ENCODE data around the gene CXCR6.

The CXCR6 gene

GRCh38 chr3:45923755-45924154 lies 19.5 kb upstream of the CXCR6 start:
- H3K4me3 Mint-ChIP-seq: no peak overlapping the region
- peaks cover under 1% of the 10 kb centered on the region for H3K27me3 Mint-ChIP-seq (ENCODE audit: low read depth)
- TF ChIP-seq CTCF (IDR thresholded peaks at IDR 0.05; ENCODE audit: unreplicated experiment in 3 of 3): no peak

GRCh38 chr3:45927881-45928280 lies 15.4 kb upstream of the CXCR6 start:
- H3K4me1 Mint-ChIP-seq: no peaks in the 10 kb centered on the region
- no peaks in the 10 kb centered on the region for H3K9me3 Mint-ChIP-seq
- H3K27me3 Mint-ChIP-seq (ENCODE audit: low read depth): peaks cover 3% of the 10 kb centered on the region
- H3K4me3 Mint-ChIP-seq: no peak overlapping the region
- H3K27ac Mint-ChIP-seq: no peak overlapping the region
- H3K36me3 Mint-ChIP-seq (ENCODE audit: low read depth): peaks cover 53% of the 10 kb centered on the region
- TF ChIP-seq CTCF (IDR thresholded peaks at IDR 0.05; ENCODE audit: unreplicated experiment in 3 of 3): no peak

More at GRCh38 chr3:45923755-45924154, 19.5 kb upstream of the CXCR6 start:
- peaks cover 51% of the 10 kb centered on the region for H3K36me3 Mint-ChIP-seq (ENCODE audit: low read depth)
- H3K4me1 Mint-ChIP-seq: no peaks in the 10 kb centered on the region
- no peaks in the 10 kb centered on the region for H3K9me3 Mint-ChIP-seq
- no peak overlapping the region for H3K27ac Mint-ChIP-seq

DNA sequence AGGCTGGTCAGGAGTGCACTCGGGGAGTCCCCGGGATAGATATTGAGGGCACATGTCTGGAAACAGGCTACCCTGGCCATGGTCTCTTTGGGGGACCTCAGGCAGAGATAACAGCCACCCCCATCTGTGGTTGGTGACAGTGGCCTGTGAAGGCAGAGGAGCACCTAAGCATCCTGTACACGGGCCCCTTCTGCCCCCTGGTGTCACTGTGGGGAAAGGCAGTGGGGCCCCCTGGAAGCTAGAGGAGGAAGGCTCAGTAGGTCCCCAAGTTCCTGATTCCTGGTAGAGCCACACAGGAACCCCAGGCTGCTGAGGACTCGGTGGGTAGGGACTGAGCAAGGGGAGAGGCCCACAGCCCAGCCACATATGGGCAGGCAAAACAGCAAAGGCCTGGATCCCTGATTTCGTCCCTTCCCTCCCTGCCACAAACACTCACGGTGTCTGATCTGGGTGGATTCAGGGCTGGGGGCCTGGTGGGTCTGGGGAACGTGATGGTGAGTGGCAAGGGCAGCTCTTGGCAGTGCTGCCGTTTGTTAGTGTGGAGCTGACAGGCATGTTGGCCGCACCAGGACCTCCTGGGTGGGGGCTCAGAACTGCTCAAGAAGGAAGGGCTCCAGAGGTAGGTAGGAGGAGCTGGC lies 14.1 kb upstream of the CXCR6 start:
- Mint-ChIP-seq H3K27ac (no peak overlapping the region), H3K4me1 (no peaks in the 10 kb centered on the region), H3K36me3 (ENCODE audit: low read depth) (peaks cover 58% of the 10 kb centered on the region), H3K27me3 (ENCODE audit: low read depth) (peaks cover 3% of the 10 kb centered on the region), H3K9me3 (no peaks in the 10 kb centered on the region), H3K4me3 (no peak overlapping the region)
- TF ChIP-seq CTCF (IDR thresholded peaks at IDR 0.05; ENCODE audit: unreplicated experiment in 3 of 3): peak; percentile 45 to 58 (median 50)

DNA sequence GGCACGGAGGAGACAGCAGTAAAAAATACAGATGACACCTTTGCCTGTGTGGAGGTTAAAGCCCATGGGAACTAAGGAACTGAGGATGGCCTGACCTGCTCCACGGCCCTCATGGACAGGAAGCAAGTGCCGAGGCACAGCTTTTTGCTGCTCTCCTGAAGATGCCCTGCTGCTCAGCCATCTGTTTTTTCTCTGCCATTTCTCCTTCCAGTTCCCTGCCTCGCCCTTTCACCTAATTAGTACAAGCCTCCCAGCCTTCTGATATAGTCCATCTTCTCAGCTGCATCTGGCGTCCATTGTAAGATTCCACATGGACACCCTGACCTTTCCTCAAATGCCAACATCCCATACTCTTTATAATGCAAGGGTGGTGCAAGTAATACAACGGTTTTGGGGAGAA lies 11.8 kb upstream of the CXCR6 start:
- no peaks in the 10 kb centered on the region for H3K9me3 Mint-ChIP-seq
- TF ChIP-seq CTCF (IDR thresholded peaks at IDR 0.05; ENCODE audit: unreplicated experiment in 3 of 3): no peak
- H3K27ac Mint-ChIP-seq: no peak overlapping the region
- peaks cover 3% of the 10 kb centered on the region for H3K27me3 Mint-ChIP-seq (ENCODE audit: low read depth)
- H3K36me3 Mint-ChIP-seq (ENCODE audit: low read depth): peaks cover 69% of the 10 kb centered on the region
- no peak overlapping the region for H3K4me3 Mint-ChIP-seq
- H3K4me1 Mint-ChIP-seq: no peaks in the 10 kb centered on the region

DNA sequence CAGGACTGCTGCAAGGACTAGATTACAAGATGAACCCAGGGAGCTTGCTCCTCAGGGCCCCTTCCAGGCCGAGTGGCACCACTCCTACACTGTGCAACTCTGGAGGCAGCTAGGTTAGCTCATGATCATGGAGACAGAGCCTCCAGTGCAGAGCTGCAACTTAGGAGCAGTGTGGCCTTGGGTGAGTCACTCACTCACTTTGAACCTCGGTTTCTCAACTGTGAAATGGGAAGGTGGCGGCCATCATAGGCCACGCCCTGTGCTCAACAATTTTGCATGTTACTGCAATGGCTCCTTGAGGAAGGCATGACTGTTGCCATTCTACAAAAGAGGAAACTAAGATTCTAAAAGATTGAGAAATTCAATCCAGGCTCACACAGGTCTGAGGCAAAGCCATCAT lies 11.2 kb upstream of the CXCR6 start:
- no peak overlapping the region for H3K4me3 Mint-ChIP-seq
- H3K27ac Mint-ChIP-seq: no peak overlapping the region
- H3K9me3 Mint-ChIP-seq: no peaks in the 10 kb centered on the region
- peaks cover 3% of the 10 kb centered on the region for H3K27me3 Mint-ChIP-seq (ENCODE audit: low read depth)
- peaks cover 65% of the 10 kb centered on the region for H3K36me3 Mint-ChIP-seq (ENCODE audit: low read depth)
- TF ChIP-seq CTCF (IDR thresholded peaks at IDR 0.05; ENCODE audit: unreplicated experiment in 3 of 3): no peak
- no peaks in the 10 kb centered on the region for H3K4me1 Mint-ChIP-seq

GRCh38 chr3:45933591-45933990 lies 9.7 kb upstream of the CXCR6 start:
- H3K27me3 Mint-ChIP-seq (ENCODE audit: low read depth): peaks cover 3% of the 10 kb centered on the region
- no peak overlapping the region for H3K4me3 Mint-ChIP-seq
- H3K4me1 Mint-ChIP-seq: no peaks in the 10 kb centered on the region
- peaks cover 55% of the 10 kb centered on the region for H3K36me3 Mint-ChIP-seq (ENCODE audit: low read depth)
- TF ChIP-seq CTCF (IDR thresholded peaks at IDR 0.05; ENCODE audit: unreplicated experiment in 3 of 3): no peak
- H3K27ac Mint-ChIP-seq: no peak overlapping the region
- no peaks in the 10 kb centered on the region for H3K9me3 Mint-ChIP-seq

All from nephron (organoid).